ENCODE results near the gene SSNA1.

DNA sequence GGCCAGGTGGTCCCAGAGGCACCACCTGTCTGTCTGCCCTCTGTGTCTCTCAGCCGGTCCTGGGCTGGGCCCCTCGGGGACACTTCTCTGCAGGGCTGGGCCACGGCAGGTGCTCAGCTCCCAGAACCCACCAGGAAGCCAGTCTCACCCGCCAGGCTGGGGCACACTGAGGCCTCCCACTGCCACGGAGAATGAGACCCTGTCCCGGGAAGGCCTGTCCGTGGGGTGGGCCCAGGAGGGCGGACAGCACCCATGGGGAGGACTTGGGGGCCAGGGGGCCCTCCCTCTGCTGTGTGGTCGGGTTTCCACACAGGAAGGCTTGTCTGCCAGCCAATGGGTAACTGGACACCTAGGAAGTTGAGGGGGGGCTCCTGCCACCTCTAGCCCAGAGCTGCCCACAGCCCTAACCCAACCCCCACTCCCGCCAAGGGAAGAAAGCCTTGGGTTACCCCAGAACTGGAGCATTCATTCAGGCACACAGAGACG lies 48.5 kb downstream of the SSNA1 start:
- TF ChIP-seq CTCF (IDR thresholded peaks at IDR 0.05) (no peak), POLR2AphosphoS5 (IDR thresholded peaks at IDR 0.05) (no peak), POLR2A (IDR thresholded peaks at IDR 0.05) (no peak)
